HCT116 (cell line): ENCODE results near the gene PTGES2. TPM values are rescaled to one million over a fixed set of nuclear protein-coding genes. Genes with fewer than 3 reads are reported as not detected.

Experiments used
- ATAC-seq: fragments of 200-7000 bp; cut with Tn5 transposase; 2 replicates; pipeline ENCODE4 v1.9.1; 2020; ENCODE audit warnings: mild to moderate bottlenecking, moderate library complexity
- BruUV-seq: library from RNA; stranded (reverse); fragments of 400-500 nt; replicated peaks from 2 replicates; lab custom pipeline; 2021; lab: Mats Ljungman, UMichigan
- CTCF ChIA-PET: fragments of 300-600 bp; sonication (Branson Sonifier 250); formaldehyde crosslinking; loops from one replicate; lab custom pipeline; 2021; ENCODE audit warnings: antibody characterized with exemption; lab: Charles Lee
- POLR2A ChIA-PET: fragments of 300-600, 350-600 bp; sonication (Branson Sonifier 250); formaldehyde crosslinking; loops from one replicate; lab custom pipeline; 2021; ENCODE audit warnings: antibody characterized with exemption; lab: Charles Lee
- RAD21 ChIA-PET, 2 experiments: fragments of 300-600 bp; sonication (Branson Sonifier 250); formaldehyde crosslinking; loops; one replicate each; lab custom pipeline; 2023; ENCODE audit warnings: low total read pairs in 2 of 2; ENCODE audit not compliant: uncharacterized antibody in 2 of 2, unreplicated experiment in 2 of 2, low non-redundant PET in 1 of 2; lab: Charles Lee
- DNase-seq: peaks from one replicate; pipeline ENCODE4 v3.0.0-alpha.2; 2010; ENCODE audit warnings: low read depth, low spot score
- H2AFZ ChIP-seq: fragments of 200-600 bp; shearing (Covaris generic), sonication (generic); 2 replicates; pipeline ENCODE4 v1.6.1; 2017; ENCODE audit warnings: low read depth, mixed run types, mixed read lengths, antibody characterized with exemption, low read length; ENCODE audit not compliant: poor library complexity, severe bottlenecking
- H3K27ac ChIP-seq: 2 replicates; pipeline ENCODE4 v1.5.1; 2012; ENCODE audit warnings: low read depth, low read length
- H3K27me3 ChIP-seq: fragments of 200-600 bp; sonication (generic); 2 replicates; pipeline ENCODE4 v1.6.1; 2016; ENCODE audit warnings: mixed run types, low read length, mixed read lengths; ENCODE audit not compliant: insufficient read depth
- H3K36me3 ChIP-seq, 2 experiments: fragments of 200-500 bp in 1 of 2; fragments of 200-600 bp in 1 of 2; sonication (Bioruptor generic) in 1 of 2; sonication (generic) in 1 of 2; 2 replicates each; pipeline versions ENCODE4 v1.5.1 to v1.6.1; 2014 to 2016; ENCODE audit warnings: low read length in 2 of 2, inconsistent platforms in 1 of 2, mixed read lengths in 1 of 2, mixed run types in 1 of 2; ENCODE audit not compliant: insufficient read depth in 2 of 2, control insufficient read depth in 1 of 2
- H3K4me1 ChIP-seq, 2 experiments: fragments of 200-600 bp in 1 of 2; sonication (generic) in 1 of 2; 2 replicates each; pipeline versions ENCODE4 v1.5.1 to v1.6.1; 2012 to 2017; ENCODE audit warnings: low read length in 2 of 2, inconsistent platforms in 1 of 2, mild to moderate bottlenecking in 1 of 2, mixed read lengths in 1 of 2, mixed run types in 1 of 2, moderate library complexity in 1 of 2; ENCODE audit not compliant: insufficient read depth in 2 of 2, control insufficient read depth in 1 of 2
- H3K4me2 ChIP-seq: fragments of 200-600 bp; sonication (generic); 2 replicates; pipeline ENCODE4 v1.6.1; 2017; ENCODE audit warnings: mixed run types, low read length, mixed read lengths
- H3K4me3 ChIP-seq, 2 experiments: fragments of 200-600 bp in 1 of 2; sonication (generic) in 1 of 2; replicated peaks in 1 of 2; 2 replicates each; pipeline ENCODE4 v1.5.1; 2011 to 2016; ENCODE audit warnings: low read length in 2 of 2, control low read depth in 1 of 2, low read depth in 1 of 2, mild to moderate bottlenecking in 1 of 2, mixed read lengths in 1 of 2, mixed run types in 1 of 2
- H3K79me2 ChIP-seq: fragments of 200-600 bp; sonication (generic); 2 replicates; pipeline ENCODE4 v1.6.1; 2017; ENCODE audit warnings: mild to moderate bottlenecking, mixed run types, low read length, moderate library complexity, mixed read lengths; ENCODE audit not compliant: insufficient read depth
- H3K9ac ChIP-seq: fragments of 200-600 bp; sonication (generic); 2 replicates; pipeline ENCODE4 v1.6.1; 2016; ENCODE audit warnings: low read length, mixed read lengths
- H3K9me2 ChIP-seq: fragments of 200-600 bp; sonication (generic), shearing (Covaris generic); 2 replicates; pipeline ENCODE4 v1.6.1; 2017; ENCODE audit warnings: mixed run types, mild to moderate bottlenecking, moderate library complexity; ENCODE audit not compliant: insufficient read depth
- H3K9me3 ChIP-seq, 2 experiments: fragments of 200-500 bp in 1 of 2; fragments of 200-600 bp in 1 of 2; sonication (Bioruptor generic) in 1 of 2; sonication (generic) in 1 of 2; 2 replicates each; pipeline ENCODE4 v1.6.1; 2014 to 2017; ENCODE audit warnings: low read length in 2 of 2, mixed read lengths in 2 of 2, inconsistent platforms in 1 of 2, low read depth in 1 of 2, mild to moderate bottlenecking in 1 of 2, mixed run types in 1 of 2, moderate library complexity in 1 of 2; ENCODE audit not compliant: control insufficient read depth in 1 of 2, insufficient read depth in 1 of 2
- H4K20me1 ChIP-seq: fragments of 200-600 bp; sonication (generic), shearing (Covaris generic); 2 replicates; pipeline ENCODE4 v1.6.1; 2017; ENCODE audit warnings: mixed run types, mild to moderate bottlenecking, moderate library complexity; ENCODE audit not compliant: insufficient read depth
- ELF1 ChIP-seq: IDR thresholded peaks from 2 replicates; pipeline ENCODE4 v1.6.1; 2012; ENCODE audit warnings: low read depth, borderline replicate concordance
- FOSL1 ChIP-seq: IDR thresholded peaks from 2 replicates; pipeline ENCODE4 v1.6.1; 2012; ENCODE audit warnings: low read depth
- RAD21 ChIP-seq: IDR thresholded peaks from 2 replicates; pipeline ENCODE4 v1.6.1; 2012; ENCODE audit warnings: low read depth, mild to moderate bottlenecking
- SIN3A ChIP-seq: IDR thresholded peaks from 2 replicates; pipeline ENCODE4 v1.6.1; 2012; ENCODE audit warnings: low read depth
- ZFX ChIP-seq: fragments of 450-650 bp; IDR thresholded peaks from 2 replicates; pipeline ENCODE4 v1.6.1; 2017
- intact Hi-C: fragments of 100-400 bp; cut with micrococcal nuclease; formaldehyde crosslinking; loops from 2 replicates; pipeline ENCODE4 v1.10.0; 2022
- total RNA-seq: library from RNA; stranded (reverse); gene quantifications from one replicate; pipeline ENCODE4 v1.2.1, GENCODE V29; 2021; ENCODE audit not compliant: unreplicated experiment
- TF ChIP-seq, protein P1 (sequence below): IDR thresholded peaks from 2 replicates; pipeline ENCODE4 v1.6.1; 2012; ENCODE audit warnings: low read depth
- TF ChIP-seq, protein P2 (sequence below): IDR thresholded peaks from 2 replicates; pipeline ENCODE4 v1.6.1; 2011; ENCODE audit warnings: mild to moderate bottlenecking, low read length, moderate library complexity; ENCODE audit not compliant: insufficient replicate concordance; ENCODE audit errors: extremely low read depth

Gene PTGES2
- total RNA-seq, 1 experiment from 2014 or later = 148 TPM

DNA sequence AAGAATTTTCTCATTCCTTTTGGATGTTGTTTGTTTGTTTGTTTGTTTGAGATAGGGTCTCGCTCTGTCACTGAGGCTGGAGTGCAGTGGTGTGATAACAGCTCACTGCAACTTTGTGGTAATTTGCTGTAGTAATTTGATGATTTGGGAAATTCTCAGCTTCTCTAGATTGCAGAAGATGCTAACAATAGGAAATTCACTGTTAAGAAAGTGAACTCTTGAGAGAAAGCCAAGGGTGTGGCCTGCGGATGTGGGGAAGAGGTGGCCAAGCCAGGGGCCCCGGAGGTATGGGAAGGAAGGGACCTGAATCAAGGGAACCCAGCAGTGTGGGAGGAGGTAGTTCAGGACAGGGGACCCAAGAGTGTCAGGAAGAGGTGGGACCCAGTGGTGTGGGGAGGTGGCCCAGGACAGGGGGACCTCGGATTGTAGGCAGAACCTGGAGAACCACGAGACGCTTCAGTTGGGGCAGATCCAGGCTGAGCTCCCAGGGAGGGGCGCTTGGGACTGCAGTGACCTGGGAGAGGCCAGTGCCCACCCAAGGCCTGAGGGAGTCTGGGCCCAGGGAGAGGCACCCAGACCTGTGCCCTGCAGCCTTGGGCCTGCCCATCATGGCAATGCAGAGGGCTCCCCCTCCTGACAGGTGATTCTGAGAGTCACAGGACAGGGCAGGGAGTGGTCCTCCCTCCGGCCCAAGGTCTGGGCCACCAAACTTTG, 16.2 kb upstream of the PTGES2 start:
- no peak overlapping the region for H3K27ac ChIP-seq

More for the DNA sequence above, 16.2 kb upstream of the PTGES2 start:
- H4K20me1 ChIP-seq = no peaks in the 10 kb centered on the region
- H3K4me1 ChIP-seq = peaks cover 2 to 9% of the 10 kb centered on the region in 2 experiments; a peak in 3 of 4 replicates
- BruUV-seq = no TSS peak
- ChIA-PET RAD21 (no interaction called here), POLR2A (no interaction called here), CTCF (interaction anchor here (1.3 kb wide), 1 partner anchor 19 kb away, joined by 6 read pairs; no protein-coding TSS in a partner anchor)
- no peak overlapping the region for H3K4me3 ChIP-seq
- H3K9ac ChIP-seq = no peak overlapping the region
- TF ChIP-seq, protein P1, sequence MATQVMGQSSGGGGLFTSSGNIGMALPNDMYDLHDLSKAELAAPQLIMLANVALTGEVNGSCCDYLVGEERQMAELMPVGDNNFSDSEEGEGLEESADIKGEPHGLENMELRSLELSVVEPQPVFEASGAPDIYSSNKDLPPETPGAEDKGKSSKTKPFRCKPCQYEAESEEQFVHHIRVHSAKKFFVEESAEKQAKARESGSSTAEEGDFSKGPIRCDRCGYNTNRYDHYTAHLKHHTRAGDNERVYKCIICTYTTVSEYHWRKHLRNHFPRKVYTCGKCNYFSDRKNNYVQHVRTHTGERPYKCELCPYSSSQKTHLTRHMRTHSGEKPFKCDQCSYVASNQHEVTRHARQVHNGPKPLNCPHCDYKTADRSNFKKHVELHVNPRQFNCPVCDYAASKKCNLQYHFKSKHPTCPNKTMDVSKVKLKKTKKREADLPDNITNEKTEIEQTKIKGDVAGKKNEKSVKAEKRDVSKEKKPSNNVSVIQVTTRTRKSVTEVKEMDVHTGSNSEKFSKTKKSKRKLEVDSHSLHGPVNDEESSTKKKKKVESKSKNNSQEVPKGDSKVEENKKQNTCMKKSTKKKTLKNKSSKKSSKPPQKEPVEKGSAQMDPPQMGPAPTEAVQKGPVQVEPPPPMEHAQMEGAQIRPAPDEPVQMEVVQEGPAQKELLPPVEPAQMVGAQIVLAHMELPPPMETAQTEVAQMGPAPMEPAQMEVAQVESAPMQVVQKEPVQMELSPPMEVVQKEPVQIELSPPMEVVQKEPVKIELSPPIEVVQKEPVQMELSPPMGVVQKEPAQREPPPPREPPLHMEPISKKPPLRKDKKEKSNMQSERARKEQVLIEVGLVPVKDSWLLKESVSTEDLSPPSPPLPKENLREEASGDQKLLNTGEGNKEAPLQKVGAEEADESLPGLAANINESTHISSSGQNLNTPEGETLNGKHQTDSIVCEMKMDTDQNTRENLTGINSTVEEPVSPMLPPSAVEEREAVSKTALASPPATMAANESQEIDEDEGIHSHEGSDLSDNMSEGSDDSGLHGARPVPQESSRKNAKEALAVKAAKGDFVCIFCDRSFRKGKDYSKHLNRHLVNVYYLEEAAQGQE = no peak
- TF ChIP-seq FOSL1 = no peak
- TF ChIP-seq ZFX = no peak
- TF ChIP-seq, protein P2, sequence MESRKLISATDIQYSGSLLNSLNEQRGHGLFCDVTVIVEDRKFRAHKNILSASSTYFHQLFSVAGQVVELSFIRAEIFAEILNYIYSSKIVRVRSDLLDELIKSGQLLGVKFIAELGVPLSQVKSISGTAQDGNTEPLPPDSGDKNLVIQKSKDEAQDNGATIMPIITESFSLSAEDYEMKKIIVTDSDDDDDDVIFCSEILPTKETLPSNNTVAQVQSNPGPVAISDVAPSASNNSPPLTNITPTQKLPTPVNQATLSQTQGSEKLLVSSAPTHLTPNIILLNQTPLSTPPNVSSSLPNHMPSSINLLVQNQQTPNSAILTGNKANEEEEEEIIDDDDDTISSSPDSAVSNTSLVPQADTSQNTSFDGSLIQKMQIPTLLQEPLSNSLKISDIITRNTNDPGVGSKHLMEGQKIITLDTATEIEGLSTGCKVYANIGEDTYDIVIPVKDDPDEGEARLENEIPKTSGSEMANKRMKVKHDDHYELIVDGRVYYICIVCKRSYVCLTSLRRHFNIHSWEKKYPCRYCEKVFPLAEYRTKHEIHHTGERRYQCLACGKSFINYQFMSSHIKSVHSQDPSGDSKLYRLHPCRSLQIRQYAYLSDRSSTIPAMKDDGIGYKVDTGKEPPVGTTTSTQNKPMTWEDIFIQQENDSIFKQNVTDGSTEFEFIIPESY = no peak
- TF ChIP-seq RAD21 = no peak
- TF ChIP-seq ELF1 = no peak
- TF ChIP-seq SIN3A = no peak
- H3K36me3 ChIP-seq = no peaks in the 10 kb centered on the region
- no peaks in the 10 kb centered on the region for H3K27me3 ChIP-seq
- no peaks in the 10 kb centered on the region for H3K79me2 ChIP-seq
- intact Hi-C loops = no loop called here
- no peak for DNase-seq
- ATAC-seq = peak; percentile 65
- no peaks in the 10 kb centered on the region for H3K9me3 ChIP-seq
- H3K9me2 ChIP-seq = no peaks in the 10 kb centered on the region
- H2AFZ ChIP-seq = no peak overlapping the region
- H3K4me2 ChIP-seq = no peak overlapping the region
